ENCODE results near the gene OTOS.

DNA sequence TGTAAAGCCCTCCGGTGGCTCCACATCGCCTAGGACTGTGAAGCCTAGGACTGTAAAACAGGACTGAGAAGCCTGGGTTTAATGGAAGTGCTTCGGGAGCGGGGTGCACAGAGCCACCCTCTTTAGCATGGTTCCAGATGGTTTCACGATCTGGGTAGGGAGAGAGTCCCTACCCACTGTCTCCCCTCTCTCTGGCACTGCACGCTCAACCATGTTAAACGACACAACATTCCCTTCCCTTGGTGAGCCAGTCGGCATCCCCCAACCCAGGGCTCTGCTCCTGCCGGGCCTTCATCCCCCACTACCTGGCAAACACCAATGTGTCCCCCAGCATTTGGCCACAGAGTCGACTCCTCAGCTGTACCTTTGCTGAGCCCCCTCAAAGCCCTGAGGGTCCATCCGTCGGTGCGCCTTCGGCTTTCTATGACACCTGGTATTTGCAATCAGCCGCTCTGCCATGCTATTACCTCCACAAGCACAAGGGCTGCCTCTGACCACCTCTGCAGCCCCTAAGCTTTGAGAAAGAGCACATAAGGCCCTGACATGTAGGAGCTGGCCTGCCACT is 5.4 kb downstream of the OTOS start:
- TF ChIP-seq ZNF460 (CRISPR knock-in tag; IDR thresholded peaks at IDR 0.05; ENCODE audit: borderline replicate concordance) (no peak), ZBTB21 (CRISPR knock-in tag; IDR thresholded peaks at IDR 0.05) (no peak), KDM3A (CRISPR knock-in tag; IDR thresholded peaks at IDR 0.05; ENCODE audit: low read depth) (no peak), POLR2AphosphoS5 (IDR thresholded peaks at IDR 0.05; ENCODE audit: low read depth, low read length) (no peak), GLI4 (CRISPR knock-in tag; IDR thresholded peaks at IDR 0.05; ENCODE audit: borderline replicate concordance) (no peak), ZNF24 (IDR thresholded peaks at IDR 0.05) (no peak), MAZ (IDR thresholded peaks at IDR 0.05; ENCODE audit: borderline replicate concordance, low read depth, low read length) (no peak), MAZ (CRISPR knock-in tag; IDR thresholded peaks at IDR 0.05; ENCODE audit: low read depth) (no peak)
- TF ChIP-seq, protein P1, sequence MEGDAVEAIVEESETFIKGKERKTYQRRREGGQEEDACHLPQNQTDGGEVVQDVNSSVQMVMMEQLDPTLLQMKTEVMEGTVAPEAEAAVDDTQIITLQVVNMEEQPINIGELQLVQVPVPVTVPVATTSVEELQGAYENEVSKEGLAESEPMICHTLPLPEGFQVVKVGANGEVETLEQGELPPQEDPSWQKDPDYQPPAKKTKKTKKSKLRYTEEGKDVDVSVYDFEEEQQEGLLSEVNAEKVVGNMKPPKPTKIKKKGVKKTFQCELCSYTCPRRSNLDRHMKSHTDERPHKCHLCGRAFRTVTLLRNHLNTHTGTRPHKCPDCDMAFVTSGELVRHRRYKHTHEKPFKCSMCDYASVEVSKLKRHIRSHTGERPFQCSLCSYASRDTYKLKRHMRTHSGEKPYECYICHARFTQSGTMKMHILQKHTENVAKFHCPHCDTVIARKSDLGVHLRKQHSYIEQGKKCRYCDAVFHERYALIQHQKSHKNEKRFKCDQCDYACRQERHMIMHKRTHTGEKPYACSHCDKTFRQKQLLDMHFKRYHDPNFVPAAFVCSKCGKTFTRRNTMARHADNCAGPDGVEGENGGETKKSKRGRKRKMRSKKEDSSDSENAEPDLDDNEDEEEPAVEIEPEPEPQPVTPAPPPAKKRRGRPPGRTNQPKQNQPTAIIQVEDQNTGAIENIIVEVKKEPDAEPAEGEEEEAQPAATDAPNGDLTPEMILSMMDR (CRISPR knock-in tag; IDR thresholded peaks at IDR 0.05), result no peak
- TF ChIP-seq, protein P2, sequence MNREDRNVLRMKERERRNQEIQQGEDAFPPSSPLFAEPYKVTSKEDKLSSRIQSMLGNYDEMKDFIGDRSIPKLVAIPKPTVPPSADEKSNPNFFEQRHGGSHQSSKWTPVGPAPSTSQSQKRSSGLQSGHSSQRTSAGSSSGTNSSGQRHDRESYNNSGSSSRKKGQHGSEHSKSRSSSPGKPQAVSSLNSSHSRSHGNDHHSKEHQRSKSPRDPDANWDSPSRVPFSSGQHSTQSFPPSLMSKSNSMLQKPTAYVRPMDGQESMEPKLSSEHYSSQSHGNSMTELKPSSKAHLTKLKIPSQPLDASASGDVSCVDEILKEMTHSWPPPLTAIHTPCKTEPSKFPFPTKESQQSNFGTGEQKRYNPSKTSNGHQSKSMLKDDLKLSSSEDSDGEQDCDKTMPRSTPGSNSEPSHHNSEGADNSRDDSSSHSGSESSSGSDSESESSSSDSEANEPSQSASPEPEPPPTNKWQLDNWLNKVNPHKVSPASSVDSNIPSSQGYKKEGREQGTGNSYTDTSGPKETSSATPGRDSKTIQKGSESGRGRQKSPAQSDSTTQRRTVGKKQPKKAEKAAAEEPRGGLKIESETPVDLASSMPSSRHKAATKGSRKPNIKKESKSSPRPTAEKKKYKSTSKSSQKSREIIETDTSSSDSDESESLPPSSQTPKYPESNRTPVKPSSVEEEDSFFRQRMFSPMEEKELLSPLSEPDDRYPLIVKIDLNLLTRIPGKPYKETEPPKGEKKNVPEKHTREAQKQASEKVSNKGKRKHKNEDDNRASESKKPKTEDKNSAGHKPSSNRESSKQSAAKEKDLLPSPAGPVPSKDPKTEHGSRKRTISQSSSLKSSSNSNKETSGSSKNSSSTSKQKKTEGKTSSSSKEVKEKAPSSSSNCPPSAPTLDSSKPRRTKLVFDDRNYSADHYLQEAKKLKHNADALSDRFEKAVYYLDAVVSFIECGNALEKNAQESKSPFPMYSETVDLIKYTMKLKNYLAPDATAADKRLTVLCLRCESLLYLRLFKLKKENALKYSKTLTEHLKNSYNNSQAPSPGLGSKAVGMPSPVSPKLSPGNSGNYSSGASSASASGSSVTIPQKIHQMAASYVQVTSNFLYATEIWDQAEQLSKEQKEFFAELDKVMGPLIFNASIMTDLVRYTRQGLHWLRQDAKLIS (CRISPR knock-in tag; IDR thresholded peaks at IDR 0.05), result no peak
- TF ChIP-seq, protein P3, sequence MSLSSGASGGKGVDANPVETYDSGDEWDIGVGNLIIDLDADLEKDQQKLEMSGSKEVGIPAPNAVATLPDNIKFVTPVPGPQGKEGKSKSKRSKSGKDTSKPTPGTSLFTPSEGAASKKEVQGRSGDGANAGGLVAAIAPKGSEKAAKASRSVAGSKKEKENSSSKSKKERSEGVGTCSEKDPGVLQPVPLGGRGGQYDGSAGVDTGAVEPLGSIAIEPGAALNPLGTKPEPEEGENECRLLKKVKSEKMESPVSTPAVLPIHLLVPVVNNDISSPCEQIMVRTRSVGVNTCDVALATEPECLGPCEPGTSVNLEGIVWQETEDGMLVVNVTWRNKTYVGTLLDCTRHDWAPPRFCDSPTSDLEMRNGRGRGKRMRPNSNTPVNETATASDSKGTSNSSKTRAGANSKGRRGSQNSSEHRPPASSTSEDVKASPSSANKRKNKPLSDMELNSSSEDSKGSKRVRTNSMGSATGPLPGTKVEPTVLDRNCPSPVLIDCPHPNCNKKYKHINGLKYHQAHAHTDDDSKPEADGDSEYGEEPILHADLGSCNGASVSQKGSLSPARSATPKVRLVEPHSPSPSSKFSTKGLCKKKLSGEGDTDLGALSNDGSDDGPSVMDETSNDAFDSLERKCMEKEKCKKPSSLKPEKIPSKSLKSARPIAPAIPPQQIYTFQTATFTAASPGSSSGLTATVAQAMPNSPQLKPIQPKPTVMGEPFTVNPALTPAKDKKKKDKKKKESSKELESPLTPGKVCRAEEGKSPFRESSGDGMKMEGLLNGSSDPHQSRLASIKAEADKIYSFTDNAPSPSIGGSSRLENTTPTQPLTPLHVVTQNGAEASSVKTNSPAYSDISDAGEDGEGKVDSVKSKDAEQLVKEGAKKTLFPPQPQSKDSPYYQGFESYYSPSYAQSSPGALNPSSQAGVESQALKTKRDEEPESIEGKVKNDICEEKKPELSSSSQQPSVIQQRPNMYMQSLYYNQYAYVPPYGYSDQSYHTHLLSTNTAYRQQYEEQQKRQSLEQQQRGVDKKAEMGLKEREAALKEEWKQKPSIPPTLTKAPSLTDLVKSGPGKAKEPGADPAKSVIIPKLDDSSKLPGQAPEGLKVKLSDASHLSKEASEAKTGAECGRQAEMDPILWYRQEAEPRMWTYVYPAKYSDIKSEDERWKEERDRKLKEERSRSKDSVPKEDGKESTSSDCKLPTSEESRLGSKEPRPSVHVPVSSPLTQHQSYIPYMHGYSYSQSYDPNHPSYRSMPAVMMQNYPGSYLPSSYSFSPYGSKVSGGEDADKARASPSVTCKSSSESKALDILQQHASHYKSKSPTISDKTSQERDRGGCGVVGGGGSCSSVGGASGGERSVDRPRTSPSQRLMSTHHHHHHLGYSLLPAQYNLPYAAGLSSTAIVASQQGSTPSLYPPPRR (CRISPR knock-in tag; IDR thresholded peaks at IDR 0.05; ENCODE audit: borderline replicate concordance), result no peak
- TF ChIP-seq, protein P4, sequence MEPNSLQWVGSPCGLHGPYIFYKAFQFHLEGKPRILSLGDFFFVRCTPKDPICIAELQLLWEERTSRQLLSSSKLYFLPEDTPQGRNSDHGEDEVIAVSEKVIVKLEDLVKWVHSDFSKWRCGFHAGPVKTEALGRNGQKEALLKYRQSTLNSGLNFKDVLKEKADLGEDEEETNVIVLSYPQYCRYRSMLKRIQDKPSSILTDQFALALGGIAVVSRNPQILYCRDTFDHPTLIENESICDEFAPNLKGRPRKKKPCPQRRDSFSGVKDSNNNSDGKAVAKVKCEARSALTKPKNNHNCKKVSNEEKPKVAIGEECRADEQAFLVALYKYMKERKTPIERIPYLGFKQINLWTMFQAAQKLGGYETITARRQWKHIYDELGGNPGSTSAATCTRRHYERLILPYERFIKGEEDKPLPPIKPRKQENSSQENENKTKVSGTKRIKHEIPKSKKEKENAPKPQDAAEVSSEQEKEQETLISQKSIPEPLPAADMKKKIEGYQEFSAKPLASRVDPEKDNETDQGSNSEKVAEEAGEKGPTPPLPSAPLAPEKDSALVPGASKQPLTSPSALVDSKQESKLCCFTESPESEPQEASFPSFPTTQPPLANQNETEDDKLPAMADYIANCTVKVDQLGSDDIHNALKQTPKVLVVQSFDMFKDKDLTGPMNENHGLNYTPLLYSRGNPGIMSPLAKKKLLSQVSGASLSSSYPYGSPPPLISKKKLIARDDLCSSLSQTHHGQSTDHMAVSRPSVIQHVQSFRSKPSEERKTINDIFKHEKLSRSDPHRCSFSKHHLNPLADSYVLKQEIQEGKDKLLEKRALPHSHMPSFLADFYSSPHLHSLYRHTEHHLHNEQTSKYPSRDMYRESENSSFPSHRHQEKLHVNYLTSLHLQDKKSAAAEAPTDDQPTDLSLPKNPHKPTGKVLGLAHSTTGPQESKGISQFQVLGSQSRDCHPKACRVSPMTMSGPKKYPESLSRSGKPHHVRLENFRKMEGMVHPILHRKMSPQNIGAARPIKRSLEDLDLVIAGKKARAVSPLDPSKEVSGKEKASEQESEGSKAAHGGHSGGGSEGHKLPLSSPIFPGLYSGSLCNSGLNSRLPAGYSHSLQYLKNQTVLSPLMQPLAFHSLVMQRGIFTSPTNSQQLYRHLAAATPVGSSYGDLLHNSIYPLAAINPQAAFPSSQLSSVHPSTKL (CRISPR knock-in tag; IDR thresholded peaks at IDR 0.05), result no peak
